Fibroblast of lung (primary cell): ENCODE data around the gene DLX6.

Experiments
- EZH2 ChIP-seq: IDR thresholded peaks from 2 replicates; pipeline ENCODE4 v1.5.1; 2012; ENCODE audit warnings: low read length, control low read depth, mild to moderate bottlenecking; ENCODE audit errors: missing control alignments
- TF ChIP-seq, protein P1 (sequence below), 2 donors: IDR thresholded peaks in 1 of 2; conservative IDR thresholded peaks in 1 of 2; 1 replicate in 1 of 2; 2 replicates in 1 of 2; pipeline ENCODE4 v1.5.1; 2011 to 2012; ENCODE audit warnings: low read length in 2 of 2, control low read depth in 1 of 2, inconsistent platforms in 1 of 2, low read depth in 1 of 2, mild to moderate bottlenecking in 1 of 2

DNA sequence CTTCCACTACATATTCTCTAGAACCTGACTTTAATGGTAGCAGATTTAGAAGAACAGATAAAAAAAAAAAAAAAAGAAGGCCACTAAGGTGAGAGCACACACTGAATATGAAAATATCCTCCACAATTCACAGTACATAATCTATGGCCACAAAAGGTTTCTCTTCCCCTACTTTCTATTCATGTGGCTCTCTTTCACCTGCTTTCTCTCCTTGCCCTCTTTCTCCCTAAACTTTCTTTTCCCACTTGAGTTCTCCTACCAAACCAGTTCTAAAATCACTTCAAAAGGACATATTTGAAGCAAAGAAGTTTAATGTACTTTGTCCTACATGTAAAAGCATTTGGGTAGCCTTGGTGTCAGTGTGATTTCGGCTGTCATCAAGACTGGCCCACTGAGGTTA, 18.5 kb upstream of the DLX6 start:
- TF ChIP-seq, protein P1, sequence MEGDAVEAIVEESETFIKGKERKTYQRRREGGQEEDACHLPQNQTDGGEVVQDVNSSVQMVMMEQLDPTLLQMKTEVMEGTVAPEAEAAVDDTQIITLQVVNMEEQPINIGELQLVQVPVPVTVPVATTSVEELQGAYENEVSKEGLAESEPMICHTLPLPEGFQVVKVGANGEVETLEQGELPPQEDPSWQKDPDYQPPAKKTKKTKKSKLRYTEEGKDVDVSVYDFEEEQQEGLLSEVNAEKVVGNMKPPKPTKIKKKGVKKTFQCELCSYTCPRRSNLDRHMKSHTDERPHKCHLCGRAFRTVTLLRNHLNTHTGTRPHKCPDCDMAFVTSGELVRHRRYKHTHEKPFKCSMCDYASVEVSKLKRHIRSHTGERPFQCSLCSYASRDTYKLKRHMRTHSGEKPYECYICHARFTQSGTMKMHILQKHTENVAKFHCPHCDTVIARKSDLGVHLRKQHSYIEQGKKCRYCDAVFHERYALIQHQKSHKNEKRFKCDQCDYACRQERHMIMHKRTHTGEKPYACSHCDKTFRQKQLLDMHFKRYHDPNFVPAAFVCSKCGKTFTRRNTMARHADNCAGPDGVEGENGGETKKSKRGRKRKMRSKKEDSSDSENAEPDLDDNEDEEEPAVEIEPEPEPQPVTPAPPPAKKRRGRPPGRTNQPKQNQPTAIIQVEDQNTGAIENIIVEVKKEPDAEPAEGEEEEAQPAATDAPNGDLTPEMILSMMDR (conservative IDR thresholded peaks at IDR 0.05 in 1 of 2, IDR thresholded peaks at IDR 0.05 in 1 of 2; ENCODE audit: low read depth in 1 of 2, low read length in 2 of 2): no peak
- TF ChIP-seq EZH2: no peak
